Measurements from ENCODE around the gene C2orf81. TPM values are rescaled to one million over a fixed set of nuclear protein-coding genes. Genes with fewer than 3 reads are reported as not detected.

C2orf81 gene
- polyA plus RNA-seq, 1 of the 3 experiments (the other 2 are of a cell fraction), result 2.5 TPM

DNA sequence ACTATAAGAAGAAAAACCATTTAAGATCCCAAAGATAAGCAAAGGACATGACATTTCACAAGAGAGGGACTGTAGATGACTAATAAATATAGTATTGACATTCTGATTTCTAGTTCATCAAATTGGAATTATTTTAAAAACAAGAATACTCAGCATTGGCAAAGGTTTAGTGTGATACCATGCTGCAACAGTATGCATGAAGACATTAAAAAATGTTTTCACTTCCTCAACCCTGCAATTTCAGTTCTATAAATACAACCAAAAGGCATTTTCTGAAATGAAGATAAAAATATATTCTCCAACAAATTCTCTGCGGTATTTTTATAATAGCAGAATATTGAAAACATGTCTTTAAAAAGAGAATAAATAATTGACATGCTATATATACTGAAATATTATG lies 2.1 kb downstream of the C2orf81 start:
- Histone ChIP-seq H3K4me1 (ENCODE audit: control insufficient read depth in 1 of 2, insufficient read depth in 2 of 2, low read depth in 1 of 2, low read length in 1 of 2) (peaks cover 0 to 16% of the 10 kb centered on the region in 2 experiments; a peak in 1 of 4 replicates), H3K4me2 (no peak overlapping the region), H3K27ac (ENCODE audit: low read depth in 2 of 2, low read length in 1 of 2) (no peak overlapping the region), H3K9me2 (no peaks in the 10 kb centered on the region), H3K9ac (no peak overlapping the region), H2AFZ (ENCODE audit: low read depth) (no peak overlapping the region), H3K4me3 (ENCODE audit: low read depth in 2 of 2, low read length in 1 of 2) (no peak overlapping the region), H3F3A (replicated peaks; ENCODE audit: insufficient read depth) (peaks cover 4% of the 10 kb centered on the region), H3K79me2 (ENCODE audit: insufficient read depth) (no peaks in the 10 kb centered on the region), H3K36me3 (replicated peaks in 1 of 2; ENCODE audit: control insufficient read depth in 1 of 2, insufficient read depth in 2 of 2, low read length in 1 of 2) (peaks cover 0 to 3% of the 10 kb centered on the region in 2 experiments), H3K27me3 (ENCODE audit: insufficient read depth) (no peaks in the 10 kb centered on the region), H3K9me3 (no peaks in the 10 kb centered on the region), H4K20me1 (ENCODE audit: insufficient read depth) (no peaks in the 10 kb centered on the region)
- POLR2A ChIA-PET, result no interaction called here
- 91% methylated on average over 1 of the region's 1 CpG for WGBS (ENCODE audit: low lambda C conversion rate)
- DNase-seq, result no peak
- TF ChIP-seq EZH2phosphoT487 (IDR thresholded peaks at IDR 0.05; ENCODE audit: borderline replicate concordance, low read depth), result no peak
- TF ChIP-seq NRF1 (IDR thresholded peaks at IDR 0.05; ENCODE audit: low read depth, low read length), result no peak
- no peak for TF ChIP-seq FOXM1 (IDR thresholded peaks at IDR 0.05; ENCODE audit: low read depth)
- no peak for TF ChIP-seq USF2 (IDR thresholded peaks at IDR 0.05; ENCODE audit: borderline replicate concordance, low read depth, low read length)
- no peak for TF ChIP-seq RCOR1 (IDR thresholded peaks at IDR 0.05; ENCODE audit: low read length)
- no peak for TF ChIP-seq NFIC (IDR thresholded peaks at IDR 0.05; ENCODE audit: borderline replicate concordance)
- CTCF ChIA-PET, result interaction anchor here (1.5 kb wide), 2 partner anchors 27 to 169 kb away, joined by 4 to 5 read pairs; no protein-coding TSS in a partner anchor

- Histone ChIP-seq H3K4me1 (ENCODE audit: control insufficient read depth in 1 of 2, insufficient read depth in 2 of 2, low read depth in 1 of 2, low read length in 1 of 2) (peaks cover 0 to 15% of the 10 kb centered on the region in 2 experiments; a peak in 1 of 4 replicates), H3K27ac (ENCODE audit: low read depth in 2 of 2, low read length in 1 of 2) (no peak overlapping the region)
- CTCF ChIA-PET, result interaction anchor here (1.5 kb wide), 2 partner anchors 26 to 168 kb away, joined by 4 to 5 read pairs; no protein-coding TSS in a partner anchor
- TF ChIP-seq GABPA (IDR thresholded peaks at IDR 0.05; ENCODE audit: low read depth) (no peak), NRF1 (IDR thresholded peaks at IDR 0.05; ENCODE audit: low read depth, low read length) (no peak), EP300 (IDR thresholded peaks at IDR 0.05; ENCODE audit: borderline replicate concordance in 1 of 2, low read depth in 1 of 2, low read length in 1 of 2) (no peak), FOSL2 (IDR thresholded peaks at IDR 0.05; ENCODE audit: borderline replicate concordance, low read depth) (no peak), MAX (IDR thresholded peaks at IDR 0.05; ENCODE audit: low read depth) (no peak), REST (IDR thresholded peaks at IDR 0.05; ENCODE audit: low read depth, low read length) (no peak), JUND (IDR thresholded peaks at IDR 0.05) (no peak), FOXM1 (IDR thresholded peaks at IDR 0.05; ENCODE audit: low read depth) (no peak), PBX3 (IDR thresholded peaks at IDR 0.05) (no peak), RXRA (IDR thresholded peaks at IDR 0.05; ENCODE audit: borderline replicate concordance, low read depth) (no peak)
- TF ChIP-seq, protein P1, sequence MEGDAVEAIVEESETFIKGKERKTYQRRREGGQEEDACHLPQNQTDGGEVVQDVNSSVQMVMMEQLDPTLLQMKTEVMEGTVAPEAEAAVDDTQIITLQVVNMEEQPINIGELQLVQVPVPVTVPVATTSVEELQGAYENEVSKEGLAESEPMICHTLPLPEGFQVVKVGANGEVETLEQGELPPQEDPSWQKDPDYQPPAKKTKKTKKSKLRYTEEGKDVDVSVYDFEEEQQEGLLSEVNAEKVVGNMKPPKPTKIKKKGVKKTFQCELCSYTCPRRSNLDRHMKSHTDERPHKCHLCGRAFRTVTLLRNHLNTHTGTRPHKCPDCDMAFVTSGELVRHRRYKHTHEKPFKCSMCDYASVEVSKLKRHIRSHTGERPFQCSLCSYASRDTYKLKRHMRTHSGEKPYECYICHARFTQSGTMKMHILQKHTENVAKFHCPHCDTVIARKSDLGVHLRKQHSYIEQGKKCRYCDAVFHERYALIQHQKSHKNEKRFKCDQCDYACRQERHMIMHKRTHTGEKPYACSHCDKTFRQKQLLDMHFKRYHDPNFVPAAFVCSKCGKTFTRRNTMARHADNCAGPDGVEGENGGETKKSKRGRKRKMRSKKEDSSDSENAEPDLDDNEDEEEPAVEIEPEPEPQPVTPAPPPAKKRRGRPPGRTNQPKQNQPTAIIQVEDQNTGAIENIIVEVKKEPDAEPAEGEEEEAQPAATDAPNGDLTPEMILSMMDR (IDR thresholded peaks at IDR 0.05), result no peak
- TF ChIP-seq, protein P2, sequence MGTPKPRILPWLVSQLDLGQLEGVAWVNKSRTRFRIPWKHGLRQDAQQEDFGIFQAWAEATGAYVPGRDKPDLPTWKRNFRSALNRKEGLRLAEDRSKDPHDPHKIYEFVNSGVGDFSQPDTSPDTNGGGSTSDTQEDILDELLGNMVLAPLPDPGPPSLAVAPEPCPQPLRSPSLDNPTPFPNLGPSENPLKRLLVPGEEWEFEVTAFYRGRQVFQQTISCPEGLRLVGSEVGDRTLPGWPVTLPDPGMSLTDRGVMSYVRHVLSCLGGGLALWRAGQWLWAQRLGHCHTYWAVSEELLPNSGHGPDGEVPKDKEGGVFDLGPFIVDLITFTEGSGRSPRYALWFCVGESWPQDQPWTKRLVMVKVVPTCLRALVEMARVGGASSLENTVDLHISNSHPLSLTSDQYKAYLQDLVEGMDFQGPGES (IDR thresholded peaks at IDR 0.05; ENCODE audit: low read depth, low read length), result no peak
Measured at GRCh38 chr2:74418312-74418711, 3.1 kb downstream of the C2orf81 start.

More at GRCh38 chr2:74418312-74418711, 3.1 kb downstream of the C2orf81 start:
- peaks cover 4% of the 10 kb centered on the region for H3F3A ChIP-seq (replicated peaks; ENCODE audit: insufficient read depth)
- no peak overlapping the region for H3K9ac ChIP-seq
- no peak overlapping the region for H2AFZ ChIP-seq (ENCODE audit: low read depth)
- no peaks in the 10 kb centered on the region for H3K9me2 ChIP-seq
- H3K27me3 ChIP-seq (ENCODE audit: insufficient read depth), result no peaks in the 10 kb centered on the region
- no peak overlapping the region for H3K4me3 ChIP-seq (ENCODE audit: low read depth in 2 of 2, low read length in 1 of 2)
- no peaks in the 10 kb centered on the region for H3K36me3 ChIP-seq (replicated peaks in 1 of 2; ENCODE audit: control insufficient read depth in 1 of 2, insufficient read depth in 2 of 2, low read length in 1 of 2)
- no peaks in the 10 kb centered on the region for H3K9me3 ChIP-seq
- 95% methylated on average over 27 of the region's 27 CpGs for WGBS (ENCODE audit: low lambda C conversion rate)
- H4K20me1 ChIP-seq (ENCODE audit: insufficient read depth), result no peaks in the 10 kb centered on the region
- H3K79me2 ChIP-seq (ENCODE audit: insufficient read depth), result no peaks in the 10 kb centered on the region
- no peak overlapping the region for H3K4me2 ChIP-seq
- POLR2A ChIA-PET, result no interaction called here
- peak; percentile 12 for DNase-seq
